SK-N-SH treated with all-trans-retinoic acid at 6 μM for 48 hours (cell line): ENCODE results near the gene KAT6B.
A peak's percentile ranks its signal among the peaks of the same experiment; 100 is the strongest.

Experiments
- CREB5 ChIP-seq: fragments of 250-450 bp; sonication (Bioruptor Pico); IDR thresholded peaks from 2 replicates; pipeline ENCODE4 v1.5.1; 2020; ENCODE audit warnings: low read depth, mild to moderate bottlenecking, moderate library complexity
- RARB ChIP-seq: fragments of 250-450 bp; sonication (Bioruptor Pico); IDR thresholded peaks from 2 replicates; pipeline ENCODE4 v1.8.0; 2021; ENCODE audit warnings: mild to moderate bottlenecking, moderate library complexity
- TCF4 ChIP-seq: fragments of 250-450 bp; sonication (Bioruptor Pico); IDR thresholded peaks from 2 replicates; pipeline ENCODE4 v1.8.0; 2021; ENCODE audit warnings: mild to moderate bottlenecking, moderate library complexity, borderline replicate concordance
- ZC3H10 ChIP-seq: fragments of 250-450 bp; sonication (Bioruptor Pico); IDR thresholded peaks from 2 replicates; pipeline ENCODE4 v1.5.1; 2021; ENCODE audit warnings: mild to moderate bottlenecking, moderate library complexity
- ZFP30 ChIP-seq: fragments of 450-650 bp; formaldehyde crosslinking; IDR thresholded peaks from 2 replicates; pipeline ENCODE4 v1.5.0; 2022; ENCODE audit warnings: mild to moderate bottlenecking, moderate library complexity
- ZNF8 ChIP-seq: fragments of 450-650 bp; formaldehyde crosslinking; IDR thresholded peaks from 2 replicates; pipeline ENCODE4 v1.5.0; 2020; ENCODE audit warnings: mild to moderate bottlenecking, moderate library complexity

GRCh38 chr10:74936577-74937265 is 110.3 kb downstream of the KAT6B start:
- TF ChIP-seq ZFP30 (CRISPR knock-in tag) (no peak), CREB5 (CRISPR knock-in tag) (peak; percentile 62), RARB (CRISPR knock-in tag) (no peak; the same call in 1 of the 2 replicates), ZC3H10 (peak; percentile 59; the same call in 1 of the 2 replicates), ZNF8 (CRISPR knock-in tag) (no peak), TCF4 (CRISPR knock-in tag) (no peak)
